K562 (cell line): ENCODE measurements around the gene TEX54. TPM values are rescaled to one million over a fixed set of nuclear protein-coding genes. Genes with fewer than 3 reads are reported as not detected.
A peak's percentile ranks its signal among the peaks of the same experiment; 100 is the strongest.

ENCODE experiments used
- ARHGAP35 ChIP-seq: fragments of 450-650 bp; IDR thresholded peaks from 2 replicates; pipeline ENCODE4 v1.6.1; 2018; ENCODE audit not compliant: partially characterized antibody
- CHAMP1 ChIP-seq: fragments of 450-650 bp; IDR thresholded peaks from 2 replicates; pipeline ENCODE4 v1.6.1; 2016; ENCODE audit warnings: mild to moderate bottlenecking
- CTBP1 ChIP-seq: fragments of 450-650 bp; IDR thresholded peaks from 2 replicates; pipeline ENCODE4 v1.6.1; 2016; ENCODE audit warnings: borderline replicate concordance
- DNMT1 ChIP-seq: fragments of 450-650 bp; IDR thresholded peaks from 2 replicates; pipeline ENCODE4 v1.6.1; 2016; ENCODE audit warnings: antibody characterized with exemption, mild to moderate bottlenecking
- EP400 ChIP-seq: fragments of 450-650 bp; IDR thresholded peaks from 2 replicates; pipeline ENCODE4 v1.6.1; 2017; ENCODE audit warnings: antibody characterized with exemption, mild to moderate bottlenecking, moderate library complexity
- HMGN3 ChIP-seq: IDR thresholded peaks from 2 replicates; pipeline ENCODE4 v1.6.1; 2011; ENCODE audit warnings: borderline replicate concordance, low read depth, mild to moderate bottlenecking, mixed read lengths, low read length; ENCODE audit not compliant: insufficient read length; ENCODE audit errors: extremely low read depth
- HOXB6 ChIP-seq: fragments of 250-450 bp; sonication (Bioruptor Pico); IDR thresholded peaks from 2 replicates; pipeline ENCODE4 v1.5.1; 2022; ENCODE audit warnings: mild to moderate bottlenecking, borderline replicate concordance
- IRF1 ChIP-seq: sonication (generic); formaldehyde crosslinking; IDR thresholded peaks from 2 replicates; pipeline ENCODE4 v1.8.0; 2022; ENCODE audit warnings: missing genetic modification reagents, mild to moderate bottlenecking, borderline replicate concordance
- NFXL1 ChIP-seq: fragments of 450-650 bp; formaldehyde crosslinking; IDR thresholded peaks from 2 replicates; pipeline ENCODE4 v1.4.0; 2021; ENCODE audit warnings: mild to moderate bottlenecking
- PHTF2 ChIP-seq: fragments of 250-450 bp; sonication (Bioruptor Pico); IDR thresholded peaks from 2 replicates; pipeline ENCODE4 v1.5.0; 2021; ENCODE audit warnings: mild to moderate bottlenecking
- PPARD ChIP-seq: fragments of 250-450 bp; sonication (Bioruptor Pico); IDR thresholded peaks from 2 replicates; pipeline ENCODE4 v1.8.0; 2022; ENCODE audit warnings: inconsistent platforms, mild to moderate bottlenecking, moderate library complexity
- PRPF4 ChIP-seq: fragments of 200-400 bp; formaldehyde crosslinking; IDR thresholded peaks from one replicate; pipeline ENCODE4 v1.6.1; 2017; ENCODE audit warnings: low read length, low read depth, mild to moderate bottlenecking; ENCODE audit not compliant: insufficient read depth, poor library complexity, severe bottlenecking
- RAD21 ChIP-seq, 2 experiments: fragments of 250-450 bp in 1 of 2; fragments of 450-650 bp in 1 of 2; sonication (Bioruptor Pico) in 1 of 2; formaldehyde crosslinking in 1 of 2; IDR thresholded peaks in 1 of 2; conservative IDR thresholded peaks in 1 of 2; 2 replicates each; pipeline versions ENCODE4 v1.4.0 to v1.8.0; 2020 to 2022; ENCODE audit warnings: mild to moderate bottlenecking in 2 of 2, moderate library complexity in 1 of 2
- RBBP5 ChIP-seq: fragments of 200-600 bp; sonication (generic); IDR thresholded peaks from 2 replicates; pipeline ENCODE4 v1.6.1; 2012; ENCODE audit warnings: borderline replicate concordance, mild to moderate bottlenecking, low read length, control low read depth, inconsistent platforms; ENCODE audit not compliant: insufficient read depth, poor library complexity, severe bottlenecking
- RNF2 ChIP-seq: sonication (generic); IDR thresholded peaks from 2 replicates; pipeline ENCODE4 v1.6.1; 2016
- SIX5 ChIP-seq, 2 experiments: IDR thresholded peaks; 2 replicates each; pipeline ENCODE4 v1.6.1; 2011; ENCODE audit warnings: low read length in 2 of 2, borderline replicate concordance in 1 of 2, low read depth in 1 of 2, mild to moderate bottlenecking in 1 of 2, moderate library complexity in 1 of 2; ENCODE audit not compliant: insufficient read depth in 1 of 2
- SMAD1 ChIP-seq: fragments of 150-350 bp; IDR thresholded peaks from 2 replicates; pipeline ENCODE4 v1.6.1; 2014; ENCODE audit warnings: low read length, low read depth; ENCODE audit not compliant: partially characterized antibody
- TEAD1 ChIP-seq, 2 experiments: fragments of 450-650 bp in 1 of 2; sonication (generic) in 1 of 2; formaldehyde crosslinking; IDR thresholded peaks; 2 replicates each; pipeline versions ENCODE4 v1.4.0 to v1.8.0; 2020 to 2022; ENCODE audit warnings: mild to moderate bottlenecking in 2 of 2, missing genetic modification reagents in 1 of 2
- ZBTB8A ChIP-seq: fragments of 450-650 bp; IDR thresholded peaks from 2 replicates; pipeline ENCODE4 v1.6.1; 2018; ENCODE audit warnings: mild to moderate bottlenecking, moderate library complexity; ENCODE audit not compliant: partially characterized antibody
- ZNF282 ChIP-seq: sonication (generic); formaldehyde crosslinking; IDR thresholded peaks from 2 replicates; pipeline ENCODE4 v1.8.1; 2023; ENCODE audit warnings: missing genetic modification reagents
- ZNF431 ChIP-seq: sonication (generic); formaldehyde crosslinking; IDR thresholded peaks from 2 replicates; pipeline ENCODE4 v1.8.0; 2022; ENCODE audit warnings: mild to moderate bottlenecking, missing genetic modification reagents
- ZNF655 ChIP-seq: fragments of 250-450 bp; sonication (Bioruptor Pico); IDR thresholded peaks from 2 replicates; pipeline ENCODE4 v1.5.0; 2021
- ZZZ3 ChIP-seq: fragments of 450-650 bp; IDR thresholded peaks from 2 replicates; pipeline ENCODE4 v1.6.1; 2016; ENCODE audit warnings: antibody characterized with exemption, mild to moderate bottlenecking, moderate library complexity
- polyA plus RNA-seq, 8 experiments: library from polyadenylated mRNA; depleted of rRNA in 4 of 8; stranded (reverse) in 5 of 8; unstranded in 3 of 8; fragments of >200 nt; fragmentation: Nextera tagmentation in 2 of 8; fragmentation: Illumina TruSeq in 1 of 8; extraction: Ambion mirVana in 2 of 8; extraction: Trizol in 1 of 8; gene quantifications; 2 replicates each; pipeline versions ENCODE4 v1.2.1 to v1.2.3, GENCODE V29; 2011 to 2014; ENCODE audit warnings: inconsistent platforms in 1 of 8, missing spikeins in 1 of 8
- total RNA-seq, 7 experiments: library from RNA; depleted of rRNA in 6 of 7; stranded (reverse); fragments of >200 nt in 6 of 7; fragmentation: Illumina TruSeq in 2 of 7; extraction: Trizol in 2 of 7; gene quantifications; 2 replicates each; pipeline versions ENCODE4 v1.2.1 to v1.2.3, GENCODE V29; 2011 to 2021; ENCODE audit warnings: low replicate concordance in 1 of 7

TEX54 gene
- total and polyA plus RNA-seq, 9 of the 15 experiments (the other 6 are each of a cell fraction or from before 2014, with no cell fraction given) = not detected

GRCh38 chr11:62805076-62805892 lies 27.4 kb downstream of the TEX54 start, which contains the start of gene NXF1 (continued):
- TF ChIP-seq TEAD1 (CRISPR knock-in tag; IDR thresholded peaks at IDR 0.05) (peak in 1 of 2 experiments; percentile 62; a peak in 2 of 4 replicates), ZNF655 (CRISPR knock-in tag) (no peak), SIX5 (IDR thresholded peaks at IDR 0.05; ENCODE audit: borderline replicate concordance in 1 of 2, insufficient read depth in 1 of 2, low read depth in 1 of 2, low read length in 2 of 2) (no peak), CTBP1 (peak; percentile 77; the same call in 1 of the 2 replicates), HMGN3 (peak; percentile 93), RAD21 (CRISPR knock-in tag; conservative IDR thresholded peaks at IDR 0.05 in 1 of 2, IDR thresholded peaks at IDR 0.05 in 1 of 2) (0 out of 4 replicates have a peak, but pooled peaks of 1 of the 2 experiments have one; percentile 4), DNMT1 (no peak), SMAD1 (peak; percentile 93), EP400 (peak; percentile 76), NFXL1 (CRISPR knock-in tag) (no peak), ZZZ3 (no peak), PHTF2 (CRISPR knock-in tag) (0 out of 2 replicates have a peak, but pooled peaks have one; percentile 38), CHAMP1 (no peak), RNF2 (peak; percentile 90), ZBTB8A (no peak), PPARD (no peak), HOXB6 (peak; percentile 52; the same call in 1 of the 2 replicates), RBBP5 (peak; percentile 94), ZNF431 (peak; percentile 46; the same call in 1 of the 2 replicates), PRPF4 (peak; percentile 99), ARHGAP35 (no peak), ZNF282 (CRISPR knock-in tag) (no peak; the same call in 1 of the 2 replicates), IRF1 (CRISPR knock-in tag) (no peak)
